Mucosa of descending colon (tissue), 3 donors: ENCODE data around the gene PHC2. TPM values are rescaled to one million over a fixed set of nuclear protein-coding genes. Genes with fewer than 3 reads are reported as not detected.
A peak's percentile ranks its signal among the peaks of the same experiment; 100 is the strongest.

ENCODE experiments used
- ATAC-seq: fragments of 200-7000 bp; cut with Tn5 transposase; one replicate; pipeline ENCODE4 v1.9.1; 2020; ENCODE audit warnings: mild to moderate bottlenecking, moderate library complexity
- DNase-seq, 3 donors: peaks; one replicate each; pipeline ENCODE4 v3.0.0-alpha.2; 2020
- H3K36me3 ChIP-seq: fragments of 200-600 bp; one replicate; pipeline ENCODE4 v1.8.0; 2021; ENCODE audit warnings: low read depth, mild to moderate bottlenecking
- H3K4me1 ChIP-seq: fragments of 200-600 bp; one replicate; pipeline ENCODE4 v1.8.0; 2021; ENCODE audit warnings: low read depth, mild to moderate bottlenecking
- H3K4me3 ChIP-seq: fragments of 200-600 bp; one replicate; pipeline ENCODE4 v1.8.0; 2021; ENCODE audit warnings: mild to moderate bottlenecking
- H3K9me3 ChIP-seq: fragments of 200-600 bp; one replicate; pipeline ENCODE4 v1.8.0; 2021; ENCODE audit warnings: mild to moderate bottlenecking
- CTCF ChIP-seq: fragments of 200-600 bp; IDR thresholded peaks from one replicate; pipeline ENCODE4 v1.8.0; 2022; ENCODE audit warnings: antibody characterized with exemption, mild to moderate bottlenecking
- intact Hi-C, 2 donors: fragments of 100-400 bp; cut with DNase I in 1 of 2; cut with micrococcal nuclease in 1 of 2; formaldehyde crosslinking; loops; one replicate each; pipeline versions ENCODE4 v1.11.0 to v1.11.1; 2022; cut with DNase I, micrococcal nuclease
- total RNA-seq, 3 donors: library from RNA; stranded (reverse); fragmentation: NEBNext Ultra II Directional in 2 of 3; extraction: Animal tissue kit (Norgen Biotek cat#: 25700) in 2 of 3; gene quantifications; one replicate each; pipeline versions ENCODE4 v1.2.1 to v1.2.4, GENCODE V29; 2021 to 2023
- donor health status: DM: no; HTN: no; CAD: no; lungs with moderate emphysema.
- donor health status: DM: no; HTN: no; CAD: no.
- donor health status: DM: no; HTN: yes; CAD: no.

The PHC2 gene
- total RNA-seq, 3 donors from 2014 or later, result 49.5 to 99.0 (median 60.5) TPM

GRCh38 chr1:33336580-33336979, 94.3 kb downstream of the PHC2 start:
- Histone ChIP-seq H3K9me3 (no peaks in the 10 kb centered on the region), H3K4me3 (no peak overlapping the region), H3K4me1 (peaks cover 60% of the 10 kb centered on the region), H3K36me3 (peaks cover 4% of the 10 kb centered on the region)
- intact Hi-C loops, result no loop called here
- TF ChIP-seq CTCF, result no peak
- DNase-seq (no peak), ATAC-seq (no peak)

- Histone ChIP-seq H3K4me1 (peaks cover 46% of the 10 kb centered on the region), H3K36me3 (peaks cover 11% of the 10 kb centered on the region), H3K9me3 (no peaks in the 10 kb centered on the region), H3K4me3 (no peak overlapping the region)
- no peak for DNase-seq
- intact Hi-C loops, result no loop called here
- no peak for TF ChIP-seq CTCF
- peak; percentile 5 for ATAC-seq
Observed at GRCh38 chr1:33335020-33335419, 95.9 kb downstream of the PHC2 start.

- peak in 1 of 3 donors; percentile 64 for DNase-seq
- Histone ChIP-seq H3K4me1 (peaks cover 36% of the 10 kb centered on the region), H3K36me3 (peaks cover 13% of the 10 kb centered on the region), H3K4me3 (no peak overlapping the region), H3K9me3 (no peaks in the 10 kb centered on the region)
- intact Hi-C loops, result no loop called here
- TF ChIP-seq CTCF, result no peak
- ATAC-seq, result peak; percentile 9
Observed at GRCh38 chr1:33334081-33334552, 96.8 kb downstream of the PHC2 start.

- no peak for ATAC-seq
- TF ChIP-seq CTCF, result no peak
- peaks cover 25% of the 10 kb centered on the region for H3K4me1 ChIP-seq
- no peaks in the 10 kb centered on the region for H3K9me3 ChIP-seq
- H3K4me3 ChIP-seq, result no peak overlapping the region
- H3K36me3 ChIP-seq, result peaks cover 20% of the 10 kb centered on the region
- intact Hi-C loops, result no loop called here
- DNase-seq, result no peak
Observed at GRCh38 chr1:33332881-33333280, 98.0 kb downstream of the PHC2 start.

GRCh38 chr1:33332357-33332789, 98.5 kb downstream of the PHC2 start:
- intact Hi-C loops, result no loop called here
- H3K9me3 ChIP-seq, result no peaks in the 10 kb centered on the region
- ATAC-seq, result no peak
- H3K36me3 ChIP-seq, result peaks cover 20% of the 10 kb centered on the region
- peak in 1 of 3 donors; percentile 31 for DNase-seq
- TF ChIP-seq CTCF, result no peak
- no peak overlapping the region for H3K4me3 ChIP-seq
- peaks cover 20% of the 10 kb centered on the region for H3K4me1 ChIP-seq
